ENCODE results near the gene SPRR2F. TPM values are rescaled to one million over a fixed set of nuclear protein-coding genes. Genes with fewer than 3 reads are reported as not detected.

Gene SPRR2F, protein sequence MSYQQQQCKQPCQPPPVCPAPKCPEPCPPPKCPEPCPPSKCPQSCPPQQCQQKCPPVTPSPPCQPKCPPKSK
- polyA plus RNA-seq (2011; rRNA removed): not detected in 2 replicates
- not detected in 2 replicates for polyA minus RNA-seq (2011; rRNA and poly(A)+ RNA removed)

DNA sequence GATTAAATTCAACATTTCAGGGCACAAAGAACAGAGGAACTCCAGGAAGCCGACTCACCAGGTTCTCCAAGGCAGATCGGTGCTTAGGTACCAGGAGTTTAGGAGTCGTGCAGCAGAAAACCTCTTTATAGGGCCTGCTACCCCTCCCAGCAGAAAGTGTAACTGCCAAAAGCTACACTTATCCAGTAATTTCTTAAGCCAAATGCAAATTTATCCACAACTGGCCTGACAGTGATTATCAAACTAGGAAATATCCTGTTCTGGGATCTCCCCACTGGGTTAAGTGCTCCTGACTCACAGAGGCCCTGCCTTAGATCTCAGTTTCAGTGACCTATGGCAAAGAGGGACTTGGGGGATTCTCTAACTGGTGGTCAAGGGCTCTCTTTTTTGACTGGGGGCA, at the start of gene SPRR2F:
Gene SPRR2F, minus strand, starts transcription at position 101 of the 400 bp plus-strand sequence. CDS start 783 bp downstream, outside the sequence.
- CTCF ChIA-PET: no interaction called here
- TF ChIP-seq, protein P1, sequence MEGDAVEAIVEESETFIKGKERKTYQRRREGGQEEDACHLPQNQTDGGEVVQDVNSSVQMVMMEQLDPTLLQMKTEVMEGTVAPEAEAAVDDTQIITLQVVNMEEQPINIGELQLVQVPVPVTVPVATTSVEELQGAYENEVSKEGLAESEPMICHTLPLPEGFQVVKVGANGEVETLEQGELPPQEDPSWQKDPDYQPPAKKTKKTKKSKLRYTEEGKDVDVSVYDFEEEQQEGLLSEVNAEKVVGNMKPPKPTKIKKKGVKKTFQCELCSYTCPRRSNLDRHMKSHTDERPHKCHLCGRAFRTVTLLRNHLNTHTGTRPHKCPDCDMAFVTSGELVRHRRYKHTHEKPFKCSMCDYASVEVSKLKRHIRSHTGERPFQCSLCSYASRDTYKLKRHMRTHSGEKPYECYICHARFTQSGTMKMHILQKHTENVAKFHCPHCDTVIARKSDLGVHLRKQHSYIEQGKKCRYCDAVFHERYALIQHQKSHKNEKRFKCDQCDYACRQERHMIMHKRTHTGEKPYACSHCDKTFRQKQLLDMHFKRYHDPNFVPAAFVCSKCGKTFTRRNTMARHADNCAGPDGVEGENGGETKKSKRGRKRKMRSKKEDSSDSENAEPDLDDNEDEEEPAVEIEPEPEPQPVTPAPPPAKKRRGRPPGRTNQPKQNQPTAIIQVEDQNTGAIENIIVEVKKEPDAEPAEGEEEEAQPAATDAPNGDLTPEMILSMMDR (IDR thresholded peaks at IDR 0.05; ENCODE audit: insufficient read depth, low read depth, low read length): no peak
- no peak within 1 kb of the TSS for H3K4me3 ChIP-seq (ENCODE audit: low read depth, low read length)
- no peaks in the 10 kb centered on the region for H3K36me3 ChIP-seq (ENCODE audit: control insufficient read depth, insufficient read depth, low read length)
- POLR2A ChIA-PET: no interaction called here
- no peaks in the 10 kb centered on the region for H3K27me3 ChIP-seq (ENCODE audit: control insufficient read depth, insufficient read depth, low read length)
- DNase-seq (ENCODE audit: low read depth): no peak

DNA sequence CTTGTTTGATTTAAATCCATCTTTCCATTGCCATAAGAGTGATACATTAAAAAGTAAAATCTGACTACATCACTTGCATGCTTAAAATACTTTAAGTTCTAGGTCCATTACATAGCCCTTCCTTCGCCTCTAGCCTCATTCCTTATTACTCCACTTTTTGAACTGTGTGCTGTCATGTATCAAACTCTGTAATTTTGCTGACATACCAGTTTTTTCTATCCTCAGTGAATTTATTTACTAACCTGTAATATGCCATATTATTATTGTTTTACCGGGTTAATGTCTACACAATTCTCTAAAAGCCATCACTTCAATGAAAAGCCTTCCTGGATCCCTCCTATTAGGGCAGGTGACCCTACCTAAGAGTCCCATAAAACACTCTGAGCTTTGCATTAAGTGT, 42.2 kb upstream of the SPRR2F start:
- CTCF ChIA-PET: no interaction called here
- H3K36me3 ChIP-seq (ENCODE audit: control insufficient read depth, insufficient read depth, low read length): no peaks in the 10 kb centered on the region
- POLR2A ChIA-PET: no interaction called here
- TF ChIP-seq, protein P1 (IDR thresholded peaks at IDR 0.05; ENCODE audit: insufficient read depth, low read depth, low read length): no peak
- no peak for DNase-seq (ENCODE audit: low read depth)
- H3K27me3 ChIP-seq (ENCODE audit: control insufficient read depth, insufficient read depth, low read length): no peaks in the 10 kb centered on the region
- no peak overlapping the region for H3K4me3 ChIP-seq (ENCODE audit: low read depth, low read length)

DNA sequence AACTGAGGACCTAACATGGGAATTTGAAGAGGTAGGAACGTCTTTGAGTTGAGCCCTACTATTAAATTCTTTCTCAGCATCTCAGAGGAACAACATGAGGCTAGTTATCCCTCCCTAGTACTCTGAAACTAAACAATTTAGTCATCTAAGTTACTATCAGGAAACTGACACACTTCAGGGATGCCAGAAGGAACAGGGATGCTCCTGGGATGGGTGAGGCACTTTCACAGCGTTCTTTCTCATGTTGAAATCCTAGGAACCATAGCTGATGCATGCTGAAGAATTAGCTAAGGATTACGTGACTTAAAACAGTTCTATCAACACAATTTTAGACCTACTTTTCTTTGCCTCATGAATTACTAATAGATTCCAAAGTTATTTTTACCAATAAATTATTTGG, 39.2 kb upstream of the SPRR2F start:
- H3K36me3 ChIP-seq (ENCODE audit: control insufficient read depth, insufficient read depth, low read length): no peaks in the 10 kb centered on the region
- no peak for DNase-seq (ENCODE audit: low read depth)
- TF ChIP-seq, protein P1 (IDR thresholded peaks at IDR 0.05; ENCODE audit: insufficient read depth, low read depth, low read length): no peak
- POLR2A ChIA-PET: no interaction called here
- H3K27me3 ChIP-seq (ENCODE audit: control insufficient read depth, insufficient read depth, low read length): no peaks in the 10 kb centered on the region
- no peak overlapping the region for H3K4me3 ChIP-seq (ENCODE audit: low read depth, low read length)
- CTCF ChIA-PET: no interaction called here

DNA sequence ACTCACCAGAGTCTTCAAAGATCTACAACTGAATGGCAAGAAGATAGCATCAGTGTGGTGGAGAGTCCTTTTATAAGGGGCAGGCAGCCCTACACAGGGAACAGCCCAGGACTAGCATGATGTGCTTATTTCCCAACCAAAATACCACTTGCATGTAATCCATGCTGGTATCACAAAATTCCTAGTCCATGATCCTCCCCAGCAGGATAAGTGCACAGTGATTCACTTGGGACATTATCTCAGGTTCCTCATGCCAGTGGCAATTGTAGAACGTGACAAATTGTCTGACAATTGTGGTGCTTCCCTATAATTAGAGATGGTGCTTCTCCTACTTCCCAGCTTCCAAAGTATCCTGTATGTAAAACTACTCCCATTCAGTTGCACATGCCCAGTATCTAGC, 37.5 kb upstream of the SPRR2F start, which contains the start of gene SPRR2G:
Gene SPRR2G, minus strand, starts transcription at position 45 of the 400 bp plus-strand sequence. CDS start 780 bp downstream, outside the sequence.
- no peak for DNase-seq (ENCODE audit: low read depth)
- POLR2A ChIA-PET: no interaction called here
- H3K36me3 ChIP-seq (ENCODE audit: control insufficient read depth, insufficient read depth, low read length): no peaks in the 10 kb centered on the region
- H3K4me3 ChIP-seq (ENCODE audit: low read depth, low read length): no peak within 1 kb of the TSS
- H3K27me3 ChIP-seq (ENCODE audit: control insufficient read depth, insufficient read depth, low read length): no peaks in the 10 kb centered on the region
- CTCF ChIA-PET: no interaction called here
- TF ChIP-seq, protein P1 (IDR thresholded peaks at IDR 0.05; ENCODE audit: insufficient read depth, low read depth, low read length): no peak

DNA sequence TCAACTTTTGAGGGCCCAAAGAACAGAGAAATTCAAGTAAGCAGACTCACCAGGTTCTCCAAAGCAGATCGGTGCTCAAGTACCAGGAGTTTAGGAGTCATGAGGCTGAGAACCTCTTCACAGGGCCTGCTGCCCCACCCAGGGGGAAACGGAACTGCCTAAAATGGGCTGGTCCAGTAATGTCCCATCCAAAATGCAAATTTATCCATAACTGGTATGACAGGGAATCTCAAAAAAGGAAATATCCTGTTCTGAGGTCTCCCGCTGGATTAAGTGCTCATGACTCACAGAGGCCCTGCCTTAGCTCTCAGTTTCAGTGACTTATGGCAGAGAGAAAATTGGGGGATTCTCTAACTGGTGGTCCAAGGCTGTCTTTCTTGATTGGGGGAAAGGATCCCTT, 28.1 kb upstream of the SPRR2F start:
- CTCF ChIA-PET: no interaction called here
- POLR2A ChIA-PET: no interaction called here
- H3K36me3 ChIP-seq (ENCODE audit: control insufficient read depth, insufficient read depth, low read length): no peaks in the 10 kb centered on the region
- no peaks in the 10 kb centered on the region; the same call in 1 of the 2 replicates for H3K27me3 ChIP-seq (ENCODE audit: control insufficient read depth, insufficient read depth, low read length)
- H3K4me3 ChIP-seq (ENCODE audit: low read depth, low read length): no peak overlapping the region
- TF ChIP-seq, protein P1 (IDR thresholded peaks at IDR 0.05; ENCODE audit: insufficient read depth, low read depth, low read length): no peak
- DNase-seq (ENCODE audit: low read depth): no peak
